Activated CD4-positive, alpha-beta T cell treated with anti-CD3 and anti-CD28 coated beads for 24 hours (primary cell): ENCODE results near the gene BCAS3.
"Not testable (repeated sequence)": the region's sequence is repeated elsewhere in the genome, so short reads cannot be mapped to it uniquely, and the experiment has no call there.

ENCODE experiments used
- DNase-seq, 2 donors: peaks; one replicate each; pipeline ENCODE4 v3.0.0-alpha.2; 2020; ENCODE audit warnings: low read depth in 2 of 2

BCAS3 gene

GRCh38 chr17:61127960-61128359 is 450.3 kb downstream of the BCAS3 start:
- no peak for DNase-seq

GRCh38 chr17:61128661-61129115 is 451.0 kb downstream of the BCAS3 start:
- no peak for DNase-seq

GRCh38 chr17:61129267-61130254 is 451.9 kb downstream of the BCAS3 start:
- no peak for DNase-seq

- DNase-seq, result no peak
These were observed 452.7 kb downstream of the BCAS3 start for GRCh38 chr17:61130330-61130729.

- DNase-seq, result no peak
These were observed 453.9 kb downstream of the BCAS3 start for GRCh38 chr17:61131585-61131984.

- DNase-seq, result no peak
These were observed 454.9 kb downstream of the BCAS3 start for GRCh38 chr17:61132524-61132923.

GRCh38 chr17:61133853-61134252 is 456.2 kb downstream of the BCAS3 start:
- no peak for DNase-seq

GRCh38 chr17:61134551-61135235 is 457.0 kb downstream of the BCAS3 start:
- DNase-seq, result no peak

GRCh38 chr17:61135782-61136181 is 458.1 kb downstream of the BCAS3 start:
- DNase-seq, result no peak

- DNase-seq, result no peak
These were observed 458.6 kb downstream of the BCAS3 start for GRCh38 chr17:61136296-61136695.

GRCh38 chr17:61139219-61139618 is 461.6 kb downstream of the BCAS3 start:
- peak in 1 of 2 donors; percentile 16 for DNase-seq

- no peak for DNase-seq
These were observed 462.6 kb downstream of the BCAS3 start for GRCh38 chr17:61140081-61140786.

- no peak for DNase-seq
These were observed 465.4 kb downstream of the BCAS3 start for GRCh38 chr17:61143026-61143425.

GRCh38 chr17:61144137-61144536 is 466.5 kb downstream of the BCAS3 start:
- DNase-seq, result no peak

- DNase-seq, result no peak
These were observed 467.2 kb downstream of the BCAS3 start for GRCh38 chr17:61144617-61145564.

- DNase-seq, result not testable (repeated sequence)
These were observed 469.2 kb downstream of the BCAS3 start for GRCh38 chr17:61146833-61147232.

- no peak for DNase-seq
These were observed 471.6 kb downstream of the BCAS3 start for GRCh38 chr17:61149106-61149825.

- DNase-seq, result no peak
These were observed 472.3 kb downstream of the BCAS3 start for GRCh38 chr17:61149862-61150362.

- DNase-seq, result no peak
These were observed 473.1 kb downstream of the BCAS3 start for GRCh38 chr17:61150686-61151299.

GRCh38 chr17:61152898-61153297 is 475.2 kb downstream of the BCAS3 start:
- no peak for DNase-seq
